HG02885 (cell line): ENCODE data around the gene C17orf67.
A peak's percentile ranks its signal among the peaks of the same experiment; 100 is the strongest.
"Not testable (repeated sequence)": the region's sequence is repeated elsewhere in the genome, so short reads cannot be mapped to it uniquely, and the experiment has no call there.

Experiments
- ATAC-seq: cut with Tn5 transposase; IDR thresholded peaks from one replicate; pipeline ENCODE4 v1.9.1; 2021; ENCODE audit warnings: mild to moderate bottlenecking; ENCODE audit not compliant: unreplicated experiment, poor library complexity

The C17orf67 gene

GRCh38 chr17:56779898-56780777 lies 53.6 kb downstream of the C17orf67 start:
- ATAC-seq, result peak; percentile 98

DNA sequence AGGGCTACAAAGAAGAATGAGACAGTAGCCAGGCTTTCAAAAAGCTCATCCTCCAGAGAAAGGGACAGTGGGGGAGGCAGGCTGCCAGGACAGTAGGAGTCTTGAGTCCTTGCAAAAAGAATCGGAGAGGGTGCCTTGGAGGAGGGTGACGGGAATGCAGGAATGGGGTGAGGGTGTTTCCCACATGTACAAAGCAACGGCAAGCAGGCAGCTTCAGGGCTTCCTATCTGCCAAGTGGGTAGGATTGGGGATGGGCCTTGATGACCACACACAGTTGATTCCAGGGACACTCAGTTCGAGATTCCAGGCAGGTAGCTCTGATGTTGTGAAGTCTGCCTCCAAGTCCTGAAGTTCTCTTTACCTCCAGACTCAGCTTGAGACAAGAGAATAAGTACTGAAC lies 54.4 kb downstream of the C17orf67 start:
- no peak for ATAC-seq

GRCh38 chr17:56778898-56779297 lies 54.8 kb downstream of the C17orf67 start:
- no peak for ATAC-seq

DNA sequence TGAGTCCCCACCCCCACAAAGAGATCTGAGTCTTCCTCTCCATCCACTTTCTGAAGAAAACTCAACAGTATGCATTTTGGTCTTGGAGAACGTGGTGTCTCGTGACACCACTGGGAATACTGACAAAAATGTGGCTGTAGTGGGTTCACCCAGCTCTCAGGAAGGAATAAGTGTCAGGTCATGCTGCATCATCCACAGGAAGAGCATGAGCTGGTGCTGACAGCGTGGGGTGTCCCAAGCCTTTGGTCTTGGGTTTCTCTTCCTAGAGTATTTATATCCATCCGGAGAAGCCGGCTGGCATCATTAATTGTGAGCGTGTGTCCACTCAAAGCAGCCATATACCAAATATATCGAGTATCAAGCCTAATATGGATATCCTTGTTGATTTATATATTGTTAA lies 55.9 kb downstream of the C17orf67 start:
- ATAC-seq, result no peak

- ATAC-seq, result no peak
Observed at GRCh38 chr17:56774650-56775049, 59.1 kb downstream of the C17orf67 start.

DNA sequence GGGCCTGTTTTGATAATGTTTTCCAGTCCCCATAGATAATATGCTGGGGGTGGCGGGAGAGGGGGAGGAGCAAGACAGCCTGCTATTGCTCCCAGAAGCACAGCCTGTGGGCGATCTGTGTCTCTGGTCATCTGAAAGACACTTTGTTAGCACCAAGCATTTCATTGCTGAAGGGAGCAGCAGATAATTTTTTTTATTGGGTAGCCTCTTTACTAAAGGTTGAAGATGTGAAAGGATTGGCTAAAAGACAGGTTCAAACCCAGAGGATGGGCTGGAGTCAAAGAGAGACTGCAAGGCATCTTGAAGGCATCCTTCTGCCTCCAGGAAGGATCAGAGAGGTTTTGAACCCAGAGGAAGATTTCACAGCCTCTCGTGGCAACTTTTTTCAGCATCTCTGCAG lies 60.6 kb downstream of the C17orf67 start:
- no peak for ATAC-seq

DNA sequence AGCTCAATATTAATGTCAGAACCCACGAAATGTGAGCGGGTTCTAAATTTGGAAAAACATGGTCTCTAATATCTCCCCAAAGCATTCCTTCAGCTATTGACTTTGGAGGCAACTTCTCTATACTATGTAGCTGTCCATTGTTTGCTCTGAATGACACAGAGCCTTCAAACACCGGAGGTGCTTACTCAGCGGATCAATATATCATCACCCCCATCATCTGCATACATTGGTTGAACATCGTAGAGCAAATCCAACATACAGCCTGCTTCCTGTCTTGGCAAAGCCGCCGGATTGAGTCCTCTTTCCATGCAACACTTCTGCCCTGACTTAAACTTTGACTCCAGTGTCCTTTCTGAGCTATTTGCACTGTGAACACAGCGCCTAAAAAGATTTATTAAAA lies 61.3 kb downstream of the C17orf67 start:
- no peak for ATAC-seq

GRCh38 chr17:56771975-56772374 lies 61.7 kb downstream of the C17orf67 start:
- no peak for ATAC-seq

GRCh38 chr17:56771563-56771962 lies 62.2 kb downstream of the C17orf67 start:
- ATAC-seq, result no peak

GRCh38 chr17:56770427-56770826 lies 63.3 kb downstream of the C17orf67 start:
- ATAC-seq, result no peak

DNA sequence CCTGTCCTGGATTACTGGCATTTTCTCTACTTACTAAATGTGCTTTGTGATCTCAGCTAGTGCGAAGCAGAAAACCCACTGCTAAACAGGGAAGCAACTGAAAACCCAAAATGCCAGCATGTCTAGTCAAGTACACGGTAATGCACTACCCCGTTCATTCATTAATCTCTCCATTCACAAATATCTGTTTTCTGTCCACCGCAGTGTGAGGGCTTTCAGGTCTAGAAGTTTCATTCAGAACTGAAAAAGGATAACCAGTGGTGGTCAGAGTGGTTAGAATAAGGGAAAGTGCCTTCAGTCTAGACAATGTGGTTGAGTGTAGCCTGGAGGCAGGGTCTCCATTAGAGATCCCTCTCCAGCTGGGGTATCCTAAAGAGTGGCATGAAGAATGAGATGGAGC lies 68.3 kb downstream of the C17orf67 start:
- no peak for ATAC-seq

DNA sequence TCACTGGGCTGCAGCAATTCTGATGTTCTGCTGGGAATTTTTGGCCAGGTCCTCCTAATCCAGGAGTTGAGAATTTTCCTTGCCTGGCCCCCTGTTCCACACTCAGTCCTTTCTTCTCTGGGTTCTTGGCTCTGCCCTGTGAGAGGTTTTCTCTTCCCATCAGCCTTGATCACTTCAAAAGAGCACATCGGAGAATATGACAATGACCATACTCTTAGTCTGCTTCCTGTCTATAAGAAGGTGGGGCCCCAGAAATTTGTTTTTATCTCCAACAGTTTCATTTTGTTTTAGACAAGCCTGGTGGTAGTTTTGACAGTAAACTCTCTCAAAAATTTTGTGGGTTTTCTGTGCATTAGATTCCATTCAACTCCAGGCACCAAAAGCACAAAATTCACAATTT lies 70.7 kb downstream of the C17orf67 start:
- no peak for ATAC-seq

DNA sequence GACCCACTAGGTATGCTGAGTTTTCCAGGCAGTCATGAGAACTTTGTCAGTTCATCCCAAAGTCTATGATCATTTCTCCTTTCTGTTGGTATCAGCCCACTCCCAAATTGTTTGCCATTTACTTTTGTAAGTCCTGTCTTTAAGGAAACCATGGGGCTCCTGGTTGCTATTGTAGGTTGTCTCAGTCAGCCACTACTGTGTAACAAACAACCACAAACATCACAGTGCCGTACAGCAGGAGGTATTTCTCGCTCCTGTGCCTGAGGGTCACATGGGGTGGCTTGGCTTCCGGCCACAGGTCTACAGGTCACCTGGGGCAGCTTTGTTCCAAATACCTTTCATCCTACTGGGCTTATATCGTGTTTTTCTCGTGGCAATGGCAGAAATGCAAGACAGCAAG lies 71.6 kb downstream of the C17orf67 start:
- ATAC-seq, result no peak

GRCh38 chr17:56761387-56761786 lies 72.3 kb downstream of the C17orf67 start:
- ATAC-seq, result no peak

DNA sequence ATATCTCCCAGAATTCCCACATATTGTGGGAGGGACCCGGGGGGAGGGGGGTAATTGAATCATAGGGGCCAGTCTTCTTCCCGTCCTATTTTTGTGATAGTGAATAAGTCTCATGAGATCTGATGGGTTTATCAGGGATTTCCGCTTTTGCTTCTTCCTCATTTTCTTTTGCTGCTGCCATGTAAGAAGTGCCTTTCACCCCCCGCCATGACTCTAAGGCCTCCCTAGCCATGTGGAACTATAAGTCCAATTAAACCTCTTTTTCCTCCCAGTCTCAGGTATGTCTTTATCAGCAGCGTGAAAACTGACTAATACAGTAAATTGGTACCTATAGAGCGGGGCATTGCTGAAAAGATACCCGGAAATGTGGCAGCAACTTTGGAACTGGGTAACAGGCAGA lies 76.1 kb downstream of the C17orf67 start:
- not testable (repeated sequence) for ATAC-seq

GRCh38 chr17:56756536-56756935 lies 77.2 kb downstream of the C17orf67 start:
- no peak for ATAC-seq

GRCh38 chr17:56755310-56755709 lies 78.4 kb downstream of the C17orf67 start:
- ATAC-seq, result no peak

GRCh38 chr17:56754523-56755208 lies 79.1 kb downstream of the C17orf67 start:
- ATAC-seq, result no peak

DNA sequence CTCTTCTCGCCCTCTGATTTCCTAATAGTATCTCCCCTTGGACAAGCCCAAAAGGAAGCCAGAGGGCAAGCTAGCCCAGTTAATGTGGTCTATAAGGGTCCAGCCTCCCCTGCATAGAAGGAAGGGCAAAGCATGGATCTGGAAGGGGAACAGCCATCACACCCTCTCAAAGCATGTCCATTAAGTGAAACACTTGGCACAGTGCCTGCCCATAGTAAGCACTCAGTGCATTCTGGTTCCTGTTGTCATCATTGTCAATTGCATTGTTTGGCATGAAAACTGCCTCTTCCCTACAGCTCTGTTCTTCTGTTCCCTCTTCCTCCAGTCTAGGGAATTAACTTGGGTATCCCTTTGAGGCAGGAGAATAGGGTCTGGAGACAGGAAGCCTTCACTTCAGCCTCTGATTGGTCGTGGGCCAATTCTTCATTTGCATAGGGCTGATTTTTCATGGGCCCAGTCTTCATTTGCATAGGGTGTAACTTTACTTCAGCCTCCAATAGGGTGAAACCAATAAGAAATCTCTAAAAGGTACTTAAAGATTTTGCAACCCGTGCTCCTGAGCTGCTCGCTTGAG lies 81.4 kb downstream of the C17orf67 start:
- no peak for ATAC-seq

GRCh38 chr17:56751145-56751738 lies 82.5 kb downstream of the C17orf67 start:
- ATAC-seq, result no peak

GRCh38 chr17:56744721-56745120 lies 89.0 kb downstream of the C17orf67 start:
- ATAC-seq, result no peak
